GM12878 (cell line): ENCODE measurements around the gene C14orf93. TPM values are rescaled to one million over a fixed set of nuclear protein-coding genes. Genes with fewer than 3 reads are reported as not detected.

Source experiments
- CEBPB ChIP-seq, 2 experiments: fragments of 150-350 bp in 1 of 2; IDR thresholded peaks; 2 replicates each; pipeline ENCODE4 v1.6.1; 2012 to 2014; ENCODE audit warnings: low read depth in 2 of 2, low read length in 2 of 2, borderline replicate concordance in 1 of 2, inconsistent platforms in 1 of 2
- CREM ChIP-seq: IDR thresholded peaks from 2 replicates; pipeline ENCODE4 v1.6.1; 2014; ENCODE audit warnings: antibody characterized with exemption, low read depth
- DPF2 ChIP-seq: fragments of 450-650 bp; IDR thresholded peaks from 2 replicates; pipeline ENCODE4 v1.6.1; 2017; ENCODE audit warnings: mild to moderate bottlenecking
- FOS ChIP-seq: IDR thresholded peaks from 3 replicates; pipeline ENCODE4 v1.6.1; 2011; ENCODE audit warnings: borderline replicate concordance; ENCODE audit not compliant: insufficient read length; ENCODE audit errors: extremely low read depth
- GABPA ChIP-seq: IDR thresholded peaks from 2 replicates; pipeline ENCODE4 v1.6.1; 2014; ENCODE audit warnings: antibody characterized with exemption, low read depth, mild to moderate bottlenecking, inconsistent platforms
- HDAC6 ChIP-seq: fragments of 200-600 bp; sonication (generic); IDR thresholded peaks from one replicate; pipeline ENCODE4 v1.8.0; 2017; ENCODE audit warnings: antibody characterized with exemption; ENCODE audit not compliant: unreplicated experiment
- IKZF1 ChIP-seq: fragments of 450-650 bp; conservative IDR thresholded peaks from 2 replicates; pipeline ENCODE4 v1.6.1; 2017; ENCODE audit warnings: antibody characterized with exemption, mild to moderate bottlenecking
- JUNB ChIP-seq: IDR thresholded peaks from 2 replicates; pipeline ENCODE4 v1.6.1; 2016; ENCODE audit warnings: antibody characterized with exemption, mild to moderate bottlenecking
- KAT2A ChIP-seq: conservative IDR thresholded peaks from 2 replicates; pipeline ENCODE4 v1.6.1; 2011; ENCODE audit warnings: low read depth, low read length; ENCODE audit not compliant: control insufficient read depth
- MYC ChIP-seq: IDR thresholded peaks from 2 replicates; pipeline ENCODE4 v1.6.1; 2011; ENCODE audit warnings: mild to moderate bottlenecking, low read length, moderate library complexity, inconsistent platforms; ENCODE audit not compliant: insufficient read depth, insufficient replicate concordance, insufficient read length, severe bottlenecking
- NFYB ChIP-seq: IDR thresholded peaks from 2 replicates; pipeline ENCODE4 v1.6.1; 2011; ENCODE audit warnings: low read depth, mild to moderate bottlenecking, low read length, improper control_type of control experiment, moderate library complexity; ENCODE audit not compliant: insufficient read depth
- NRF1 ChIP-seq: conservative IDR thresholded peaks from 2 replicates; pipeline ENCODE4 v1.6.1; 2011; ENCODE audit warnings: mild to moderate bottlenecking, low read depth, low read length, improper control_type of control experiment
- PML ChIP-seq: IDR thresholded peaks from 2 replicates; pipeline ENCODE4 v1.6.1; 2012; ENCODE audit warnings: low read length, inconsistent platforms
- RBBP5 ChIP-seq: fragments of 200-600 bp; sonication (generic); conservative IDR thresholded peaks from 2 replicates; pipeline ENCODE4 v1.6.1; 2016
- RELA ChIP-seq: fragments of 450-650 bp; IDR thresholded peaks from 2 replicates; pipeline ENCODE4 v1.8.0; 2014; ENCODE audit warnings: borderline replicate concordance; ENCODE audit not compliant: partially characterized antibody
- RFX5 ChIP-seq: IDR thresholded peaks from 2 replicates; pipeline ENCODE4 v1.6.1; 2011; ENCODE audit warnings: low read depth, low read length, improper control_type of control experiment
- SIN3A ChIP-seq: IDR thresholded peaks from 2 replicates; pipeline ENCODE4 v1.6.1; 2012; ENCODE audit warnings: low read depth, low read length, improper control_type of control experiment
- SMAD5 ChIP-seq: IDR thresholded peaks from 2 replicates; pipeline ENCODE4 v1.6.1; 2016; ENCODE audit warnings: antibody characterized with exemption, low read depth
- SMC3 ChIP-seq: IDR thresholded peaks from 2 replicates; pipeline ENCODE4 v1.6.1; 2011; ENCODE audit warnings: low read length, improper control_type of control experiment, borderline replicate concordance
- SREBF1 ChIP-seq: IDR thresholded peaks from 2 replicates; pipeline ENCODE4 v1.6.1; 2012; ENCODE audit warnings: mild to moderate bottlenecking, low read length
- SUPT20H ChIP-seq: IDR thresholded peaks from 2 replicates; pipeline ENCODE4 v1.6.1; 2011; ENCODE audit warnings: low read depth, mild to moderate bottlenecking, low read length, moderate library complexity, borderline replicate concordance; ENCODE audit not compliant: control insufficient read depth
- ZNF274 ChIP-seq: IDR thresholded peaks from one replicate; pipeline ENCODE4 v1.8.0; 2011; ENCODE audit not compliant: insufficient read length, insufficient read depth
- ZZZ3 ChIP-seq: IDR thresholded peaks from 2 replicates; pipeline ENCODE4 v1.6.1; 2011; ENCODE audit warnings: low read depth; ENCODE audit not compliant: control insufficient read depth, insufficient read length
- polyA plus RNA-seq, 11 experiments: library from polyadenylated mRNA; depleted of rRNA in 4 of 11; unstranded in 6 of 11; stranded (reverse) in 5 of 11; fragments of >200 nt; fragmentation: Nextera tagmentation in 4 of 11; fragmentation: Illumina TruSeq in 1 of 11; extraction: Ambion mirVana in 4 of 11; extraction: Trizol in 1 of 11; gene quantifications; 1 replicate in 1 of 11; 2 replicates in 10 of 11; pipeline versions ENCODE4 v1.2.1 to v1.2.3, GENCODE V29; 2011 to 2016; ENCODE audit warnings: inconsistent platforms in 2 of 11, missing spikeins in 2 of 11, low read depth in 1 of 11
- total RNA-seq, 4 experiments: library from RNA; depleted of rRNA in 3 of 4; stranded (reverse); fragments of >200 nt in 3 of 4; fragmentation: Illumina TruSeq in 1 of 4; extraction: Trizol in 1 of 4; gene quantifications; 2 replicates each; pipeline versions ENCODE4 v1.2.1 to v1.2.3, GENCODE V29; 2013 to 2021
- TF ChIP-seq, protein P1 (sequence below): fragments of 450-650 bp; IDR thresholded peaks from 2 replicates; pipeline ENCODE4 v1.6.1; 2017; ENCODE audit warnings: low read depth, mild to moderate bottlenecking, moderate library complexity
- TF ChIP-seq, protein P2 (sequence below): IDR thresholded peaks from 2 replicates; pipeline ENCODE4 v1.6.1; 2011; ENCODE audit warnings: low read depth, low read length, improper control_type of control experiment, borderline replicate concordance
- TF ChIP-seq, protein P3 (sequence below): fragments of 450-650 bp; formaldehyde crosslinking; IDR thresholded peaks from 2 replicates; pipeline ENCODE4 v1.5.0; 2022; ENCODE audit warnings: mild to moderate bottlenecking, missing genetic modification characterization

Gene C14orf93
- total and polyA plus RNA-seq, 10 of the 15 experiments (the other 5 are each of a cell fraction or from before 2014, with no cell fraction given): 1.8 to 13.9 (median 10.2) TPM

DNA sequence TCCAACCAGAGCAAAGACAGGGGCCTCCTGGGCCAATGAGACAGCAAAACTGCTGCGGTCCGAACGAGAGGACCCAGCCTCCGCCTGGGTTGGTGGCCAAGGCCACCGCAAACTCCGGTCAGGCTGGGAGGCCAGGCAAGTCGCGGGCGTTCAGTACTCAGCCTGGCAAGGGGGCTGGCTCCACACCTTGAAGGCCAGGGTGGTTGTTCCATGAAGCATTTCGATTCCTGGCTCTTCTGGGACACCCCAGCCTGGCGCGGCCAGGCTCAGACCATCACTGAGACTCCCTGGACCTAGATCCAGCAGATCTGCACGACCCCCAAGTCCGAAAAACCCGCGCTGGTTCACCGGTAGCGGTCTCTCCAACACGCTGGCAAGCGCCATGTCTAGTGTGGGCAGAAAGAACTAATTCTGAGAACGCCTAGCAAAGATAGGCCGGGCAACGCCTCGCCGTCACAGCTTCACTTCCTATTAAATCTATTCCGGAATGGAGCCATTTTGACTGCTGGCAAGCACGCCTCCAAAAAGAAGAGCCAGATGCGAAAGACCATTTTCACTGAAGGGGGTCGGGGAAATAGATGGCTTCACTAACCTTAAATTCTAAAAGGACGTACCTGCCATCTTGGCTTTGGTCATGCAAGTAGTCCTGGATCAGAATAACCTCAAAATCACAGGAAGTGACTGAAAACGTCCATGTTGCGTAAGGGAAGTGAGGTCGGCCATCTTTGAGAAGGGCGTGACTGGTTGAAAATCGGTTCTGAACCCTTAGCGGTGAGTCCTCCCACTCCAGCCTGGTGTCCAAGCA is 24.8 kb upstream of the C14orf93 start, which contains the start of gene PSMB5 (continued):
- TF ChIP-seq ZNF274 (no peak), GABPA (peak; percentile 91), PML (peak; percentile 73; the same call in 1 of the 2 replicates), JUNB (0 out of 2 replicates have a peak, but pooled peaks have one; percentile 30), ZZZ3 (no peak), SREBF1 (no peak), NRF1 (no peak), CREM (peak; percentile 93), HDAC6 (no peak), MYC (no peak), DPF2 (no peak), RFX5 (peak; percentile 72), SIN3A (0 out of 2 replicates have a peak, but pooled peaks have one; percentile 60), KAT2A (no peak), SUPT20H (no peak), FOS (no peak), RBBP5 (no peak), SMAD5 (no peak), NFYB (no peak), CEBPB (IDR thresholded peaks at IDR 0.05; ENCODE audit: borderline replicate concordance in 1 of 2, low read depth in 2 of 2, low read length in 2 of 2) (peak in 1 of 2 experiments; percentile 68; a peak in 1 of 4 replicates), SMC3 (no peak), IKZF1 (peak; percentile 96), RELA (no peak)
- TF ChIP-seq, protein P1, sequence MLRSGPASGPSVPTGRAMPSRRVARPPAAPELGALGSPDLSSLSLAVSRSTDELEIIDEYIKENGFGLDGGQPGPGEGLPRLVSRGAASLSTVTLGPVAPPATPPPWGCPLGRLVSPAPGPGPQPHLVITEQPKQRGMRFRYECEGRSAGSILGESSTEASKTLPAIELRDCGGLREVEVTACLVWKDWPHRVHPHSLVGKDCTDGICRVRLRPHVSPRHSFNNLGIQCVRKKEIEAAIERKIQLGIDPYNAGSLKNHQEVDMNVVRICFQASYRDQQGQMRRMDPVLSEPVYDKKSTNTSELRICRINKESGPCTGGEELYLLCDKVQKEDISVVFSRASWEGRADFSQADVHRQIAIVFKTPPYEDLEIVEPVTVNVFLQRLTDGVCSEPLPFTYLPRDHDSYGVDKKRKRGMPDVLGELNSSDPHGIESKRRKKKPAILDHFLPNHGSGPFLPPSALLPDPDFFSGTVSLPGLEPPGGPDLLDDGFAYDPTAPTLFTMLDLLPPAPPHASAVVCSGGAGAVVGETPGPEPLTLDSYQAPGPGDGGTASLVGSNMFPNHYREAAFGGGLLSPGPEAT: peak; percentile 68
- TF ChIP-seq, protein P2, sequence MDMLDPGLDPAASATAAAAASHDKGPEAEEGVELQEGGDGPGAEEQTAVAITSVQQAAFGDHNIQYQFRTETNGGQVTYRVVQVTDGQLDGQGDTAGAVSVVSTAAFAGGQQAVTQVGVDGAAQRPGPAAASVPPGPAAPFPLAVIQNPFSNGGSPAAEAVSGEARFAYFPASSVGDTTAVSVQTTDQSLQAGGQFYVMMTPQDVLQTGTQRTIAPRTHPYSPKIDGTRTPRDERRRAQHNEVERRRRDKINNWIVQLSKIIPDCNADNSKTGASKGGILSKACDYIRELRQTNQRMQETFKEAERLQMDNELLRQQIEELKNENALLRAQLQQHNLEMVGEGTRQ: no peak
- TF ChIP-seq, protein P3, sequence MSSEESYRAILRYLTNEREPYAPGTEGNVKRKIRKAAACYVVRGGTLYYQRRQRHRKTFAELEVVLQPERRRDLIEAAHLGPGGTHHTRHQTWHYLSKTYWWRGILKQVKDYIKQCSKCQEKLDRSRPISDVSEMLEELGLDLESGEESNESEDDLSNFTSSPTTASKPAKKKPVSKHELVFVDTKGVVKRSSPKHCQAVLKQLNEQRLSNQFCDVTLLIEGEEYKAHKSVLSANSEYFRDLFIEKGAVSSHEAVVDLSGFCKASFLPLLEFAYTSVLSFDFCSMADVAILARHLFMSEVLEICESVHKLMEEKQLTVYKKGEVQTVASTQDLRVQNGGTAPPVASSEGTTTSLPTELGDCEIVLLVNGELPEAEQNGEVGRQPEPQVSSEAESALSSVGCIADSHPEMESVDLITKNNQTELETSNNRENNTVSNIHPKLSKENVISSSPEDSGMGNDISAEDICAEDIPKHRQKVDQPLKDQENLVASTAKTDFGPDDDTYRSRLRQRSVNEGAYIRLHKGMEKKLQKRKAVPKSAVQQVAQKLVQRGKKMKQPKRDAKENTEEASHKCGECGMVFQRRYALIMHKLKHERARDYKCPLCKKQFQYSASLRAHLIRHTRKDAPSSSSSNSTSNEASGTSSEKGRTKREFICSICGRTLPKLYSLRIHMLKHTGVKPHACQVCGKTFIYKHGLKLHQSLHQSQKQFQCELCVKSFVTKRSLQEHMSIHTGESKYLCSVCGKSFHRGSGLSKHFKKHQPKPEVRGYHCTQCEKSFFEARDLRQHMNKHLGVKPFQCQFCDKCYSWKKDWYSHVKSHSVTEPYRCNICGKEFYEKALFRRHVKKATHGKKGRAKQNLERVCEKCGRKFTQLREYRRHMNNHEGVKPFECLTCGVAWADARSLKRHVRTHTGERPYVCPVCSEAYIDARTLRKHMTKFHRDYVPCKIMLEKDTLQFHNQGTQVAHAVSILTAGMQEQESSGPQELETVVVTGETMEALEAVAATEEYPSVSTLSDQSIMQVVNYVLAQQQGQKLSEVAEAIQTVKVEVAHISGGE: no peak
